NAMALWA (cell line): Measurements from ENCODE around the gene RMRP.
A peak's percentile ranks its signal among the peaks of the same experiment; 100 is the strongest.

Source experiments
- DNase-seq: peaks from one replicate; pipeline ENCODE4 v3.0.0-alpha.2; 2015; ENCODE audit warnings: low spot score

RMRP gene

DNA sequence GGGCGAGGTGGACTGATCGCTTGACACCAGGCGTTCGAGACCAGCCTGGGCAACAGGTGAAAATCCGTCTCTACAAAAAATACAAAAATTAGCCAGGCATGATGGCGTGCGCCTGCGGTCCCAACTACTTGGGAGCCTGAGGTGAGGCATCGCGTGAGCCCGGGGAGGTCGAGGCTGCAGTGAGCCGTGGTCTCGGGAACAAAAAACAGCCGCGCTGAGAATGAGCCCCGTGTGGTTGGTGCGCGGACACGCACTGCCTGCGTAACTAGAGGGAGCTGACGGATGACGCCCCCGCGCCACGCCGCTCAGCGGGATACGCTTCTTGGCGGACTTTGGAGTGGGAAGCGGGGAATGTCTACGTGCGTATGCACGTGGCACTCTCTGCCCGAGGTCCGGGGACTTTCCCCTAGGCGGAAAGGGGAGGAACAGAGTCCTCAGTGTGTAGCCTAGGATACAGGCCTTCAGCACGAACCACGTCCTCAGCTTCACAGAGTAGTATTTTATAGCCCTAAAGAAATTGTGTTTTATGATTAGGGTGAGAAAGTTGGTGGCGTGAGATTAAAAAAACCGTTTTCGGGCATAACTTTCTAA, at the start of gene RMRP:
Gene RMRP (minus strand): TSS at position 474 of the 591 bp plus-strand sequence.
- DNase-seq, result peak; percentile 97

DNA sequence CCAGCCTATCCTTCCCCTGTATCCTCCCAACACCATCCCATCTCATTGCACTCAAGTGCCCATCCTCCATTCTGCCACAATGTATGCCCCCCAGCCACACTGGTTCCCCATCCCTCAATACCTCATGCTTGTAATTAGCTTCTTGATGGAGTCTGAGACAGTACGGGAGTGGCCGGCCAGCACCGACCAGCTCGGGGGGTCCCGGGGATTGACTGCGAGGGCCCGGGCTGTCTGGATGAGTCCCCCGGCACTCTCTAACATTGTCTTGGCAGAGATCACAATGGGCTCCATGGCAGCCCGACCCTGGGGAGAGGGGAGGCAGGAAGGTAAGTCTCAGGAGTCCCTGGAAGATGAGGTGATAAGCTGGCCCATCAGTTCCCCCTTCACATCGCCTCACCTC, 49.1 kb upstream of the RMRP start:
- no peak for DNase-seq

DNA sequence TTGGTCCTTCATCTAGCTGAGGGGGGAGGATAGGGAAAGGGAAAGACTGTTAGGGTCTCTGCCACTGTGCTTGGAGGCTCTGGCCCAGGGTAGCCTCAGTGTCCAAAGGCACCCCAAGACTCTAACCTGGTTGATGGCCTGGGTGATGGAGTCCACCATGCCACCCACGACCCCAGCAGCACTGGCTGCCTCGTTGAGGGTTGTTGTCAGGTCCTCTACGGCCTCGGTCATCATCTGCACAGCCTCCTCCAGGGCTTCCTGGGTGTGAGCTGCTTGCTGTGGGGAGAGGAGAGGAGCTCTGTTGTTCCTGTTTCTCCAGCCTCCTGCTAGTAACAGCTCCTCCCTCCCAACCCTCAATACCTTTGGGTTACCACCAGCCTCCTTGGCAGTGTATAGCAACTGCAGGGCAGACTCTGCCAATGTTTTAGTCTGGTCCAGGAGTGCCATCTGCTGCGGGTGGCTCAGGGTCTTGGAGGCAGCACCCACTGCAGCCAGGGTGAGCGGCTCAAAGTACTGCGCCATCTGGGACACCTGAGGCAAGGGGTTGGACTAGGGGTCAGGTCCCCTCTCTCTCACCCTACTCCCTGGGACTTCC, 48.1 kb upstream of the RMRP start:
- no peak for DNase-seq

DNA sequence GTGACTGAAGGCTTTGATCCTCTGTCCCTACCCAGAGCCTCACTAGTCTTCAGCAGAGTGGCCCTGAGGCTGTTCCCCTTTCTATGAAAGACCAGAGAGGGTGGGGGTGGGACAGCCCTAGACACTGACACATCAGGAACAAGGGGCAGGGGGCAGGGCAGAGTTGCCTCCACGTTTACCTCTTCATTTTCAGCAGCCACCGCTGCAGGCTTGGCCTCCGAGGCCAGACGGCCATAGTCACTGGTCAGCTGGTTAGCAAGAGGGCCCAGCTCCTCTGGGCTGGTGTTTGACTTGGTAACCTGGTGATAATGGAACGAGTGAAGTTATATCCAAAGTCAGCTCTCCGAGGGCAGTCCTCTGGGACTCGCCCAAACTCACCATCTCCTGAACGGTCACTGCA, 47.6 kb upstream of the RMRP start:
- DNase-seq, result no peak

DNA sequence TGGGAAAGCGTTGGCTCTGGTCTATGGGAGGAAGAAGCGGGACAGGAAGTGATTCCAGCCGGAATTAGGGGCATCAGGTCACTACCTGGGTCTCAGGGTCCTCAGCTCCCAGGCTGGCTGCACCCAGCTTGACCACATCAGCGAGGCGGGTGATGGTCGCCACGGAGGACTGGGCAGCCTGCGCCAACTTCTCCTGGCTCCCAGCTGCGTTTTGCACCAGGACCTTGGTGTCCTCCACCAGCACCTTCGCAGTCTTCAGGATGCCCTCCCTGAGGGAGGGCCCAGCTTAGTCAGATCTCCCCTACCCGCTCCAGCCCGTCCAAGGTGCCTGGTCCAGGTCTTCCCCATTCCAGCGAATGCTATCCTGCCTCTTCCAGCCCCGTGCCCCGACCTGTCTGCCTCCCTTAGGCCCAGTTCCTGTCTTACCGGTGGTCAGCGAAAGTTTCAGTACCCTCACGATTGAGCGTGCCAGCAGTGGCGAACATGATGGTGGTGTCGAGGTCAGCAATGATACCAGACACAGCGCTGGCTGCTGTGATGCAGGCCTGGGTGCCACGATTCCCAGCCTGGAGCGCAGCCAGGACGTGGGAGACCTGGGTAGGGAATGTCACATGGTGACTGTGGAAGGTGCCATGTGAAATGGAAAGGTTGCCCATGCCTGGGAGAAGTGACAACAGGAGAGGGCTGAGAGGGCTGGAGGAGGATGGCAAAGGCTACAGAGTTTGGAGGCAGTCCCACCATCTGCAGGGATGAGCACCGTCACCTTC, 46.3 kb upstream of the RMRP start:
- DNase-seq, result no peak

DNA sequence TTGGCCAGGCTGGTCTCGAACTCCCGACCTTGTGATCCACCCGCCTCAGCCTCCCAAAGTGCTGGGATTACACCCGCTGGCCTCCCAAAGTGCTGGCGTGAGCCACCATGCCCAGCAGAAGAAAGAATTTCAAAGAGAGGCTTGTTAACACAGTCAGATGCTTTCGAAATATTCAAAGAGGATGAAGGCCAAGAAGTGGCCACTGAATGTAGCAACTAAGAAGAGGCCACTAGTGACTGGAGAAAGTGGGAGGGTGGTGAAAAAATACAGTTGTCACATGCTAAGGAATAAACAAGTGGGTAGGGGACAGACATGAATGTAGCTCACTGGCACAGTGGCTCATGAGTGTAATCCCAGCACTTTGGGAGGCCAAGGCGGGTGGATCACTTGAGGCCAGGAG, 44.9 kb upstream of the RMRP start:
- no peak for DNase-seq

DNA sequence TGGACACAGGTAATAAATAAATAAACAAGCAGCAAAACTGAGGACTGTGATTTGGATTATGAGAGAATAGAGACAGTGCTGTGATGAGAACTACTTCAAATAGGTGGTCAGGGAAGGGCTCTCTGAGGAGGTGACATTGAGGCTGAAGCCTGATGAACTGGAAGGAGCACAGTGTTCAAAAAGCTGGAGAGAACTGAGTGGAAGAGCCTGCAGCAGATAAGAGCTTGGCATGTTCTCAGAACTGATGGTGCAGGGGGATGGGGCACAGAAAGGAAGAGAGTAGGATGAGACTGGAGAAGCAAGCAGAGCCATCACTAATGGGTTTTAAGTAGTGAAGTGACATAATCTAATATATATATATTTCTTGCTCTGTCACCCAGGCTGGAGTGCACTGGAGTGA, 43.1 kb upstream of the RMRP start:
- no peak for DNase-seq

DNA sequence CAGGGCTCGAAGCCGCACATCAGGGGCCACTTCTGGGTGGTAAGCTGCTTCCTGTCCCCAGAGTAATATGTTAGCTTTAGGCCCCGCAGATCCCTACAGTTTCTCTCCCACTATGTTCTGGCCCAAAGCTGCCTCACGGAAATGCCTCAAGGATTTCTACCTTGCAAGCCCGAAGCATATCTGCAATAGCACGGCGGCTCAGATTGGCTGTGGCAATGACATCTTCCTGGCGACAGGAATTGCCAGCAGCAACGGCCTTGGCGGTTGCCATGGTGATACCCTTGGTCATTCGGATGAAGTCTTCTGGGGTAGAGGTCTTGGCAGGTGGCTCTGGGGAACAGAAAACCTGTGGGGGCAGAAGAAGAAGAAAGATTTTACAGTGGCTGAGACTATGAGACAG, 42.2 kb upstream of the RMRP start:
- no peak for DNase-seq

DNA sequence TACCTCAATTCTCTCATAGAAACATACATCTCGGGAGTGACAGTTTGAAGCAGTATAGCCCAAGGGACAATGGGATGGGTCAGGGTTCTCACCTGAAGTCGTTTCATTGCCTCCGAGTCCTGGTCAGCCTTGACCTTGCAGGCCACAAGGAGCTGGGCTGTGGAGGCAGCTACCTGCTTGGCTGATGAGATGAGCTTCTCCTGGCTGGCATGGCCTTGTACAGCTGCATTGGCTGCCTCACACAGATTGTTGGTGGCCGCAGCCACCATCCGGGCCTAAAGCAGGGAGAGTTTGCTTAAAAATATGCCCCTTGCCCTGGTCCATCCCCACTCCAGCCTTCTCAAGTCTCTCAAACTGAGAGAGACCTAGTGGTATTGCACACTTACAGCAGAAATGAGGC, 40.4 kb upstream of the RMRP start:
- DNase-seq, result no peak

DNA sequence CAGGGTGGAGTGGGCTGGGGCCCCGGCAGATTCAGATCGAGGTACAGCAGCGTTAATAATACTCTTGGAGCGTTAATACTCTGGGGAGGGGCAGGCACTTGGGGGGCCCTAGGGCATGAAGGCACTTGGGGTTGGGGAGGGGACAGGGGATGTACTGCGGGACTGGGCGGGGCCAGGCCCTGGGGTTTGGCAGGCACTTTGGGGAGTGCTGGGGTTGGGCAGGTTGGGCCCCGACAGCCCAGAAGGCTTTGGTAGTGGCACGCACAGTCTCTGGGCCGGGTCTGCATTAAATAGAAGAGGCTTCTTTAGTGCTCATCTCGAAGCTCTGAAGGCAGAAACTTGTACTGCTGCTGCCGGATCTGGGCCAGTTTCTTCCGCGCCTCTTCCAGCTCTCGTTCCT, 39.7 kb upstream of the RMRP start:
- no peak for DNase-seq

DNA sequence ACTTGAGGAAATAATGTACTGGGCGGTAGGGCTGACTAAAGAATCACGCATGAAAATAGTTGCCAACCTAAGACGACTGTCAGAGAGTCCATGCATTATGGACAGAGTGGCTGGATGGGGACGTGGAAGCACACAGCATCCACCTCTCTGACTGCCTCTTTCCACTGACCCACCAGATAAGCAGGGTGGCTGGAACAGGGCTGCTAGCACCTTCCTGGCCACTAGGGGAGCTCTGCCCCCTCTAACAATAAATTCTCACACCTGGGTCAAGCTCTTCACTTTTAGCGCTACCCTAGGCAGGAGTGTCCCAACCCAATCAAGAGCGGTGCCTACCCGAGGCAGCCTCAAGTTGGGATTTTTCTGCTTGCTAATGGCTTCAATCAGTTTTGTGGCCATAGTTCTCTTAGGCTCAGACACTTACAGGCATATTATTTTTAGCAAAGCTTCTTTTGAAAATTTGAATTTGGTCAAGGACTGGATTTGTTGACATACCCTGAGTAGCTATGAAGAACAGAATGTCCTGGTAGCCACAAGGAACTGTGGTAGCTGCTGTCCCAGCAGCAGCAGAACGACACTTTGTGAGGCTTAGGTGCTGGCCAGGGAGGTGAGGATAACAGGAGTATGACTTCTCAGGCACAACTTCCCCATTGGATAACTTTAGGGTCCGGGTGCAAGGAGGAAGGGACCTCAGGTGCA, 38.8 kb upstream of the RMRP start:
- DNase-seq, result peak; percentile 76

DNA sequence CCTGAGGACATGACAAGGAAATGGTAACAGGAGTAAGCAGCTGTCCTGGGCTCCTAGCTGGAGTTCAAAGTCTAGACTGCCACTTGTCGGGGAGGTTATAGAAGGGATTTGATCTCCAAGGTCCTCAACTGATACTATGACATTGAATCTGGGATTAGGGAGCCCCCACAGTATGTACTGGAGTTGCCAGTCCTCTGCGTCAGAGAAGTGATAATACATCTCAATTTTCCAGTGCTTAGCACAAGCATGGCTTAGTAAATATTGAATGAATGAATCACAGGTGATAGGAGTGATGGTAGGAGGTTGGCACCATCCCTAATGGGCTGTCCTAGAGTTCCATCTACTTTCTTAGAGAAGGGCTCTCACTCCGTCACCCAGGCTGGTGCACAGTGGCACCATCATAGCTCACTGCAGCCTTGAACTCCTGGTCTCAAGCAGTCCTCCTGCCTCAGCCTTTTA, 38.2 kb upstream of the RMRP start:
- DNase-seq, result no peak

DNA sequence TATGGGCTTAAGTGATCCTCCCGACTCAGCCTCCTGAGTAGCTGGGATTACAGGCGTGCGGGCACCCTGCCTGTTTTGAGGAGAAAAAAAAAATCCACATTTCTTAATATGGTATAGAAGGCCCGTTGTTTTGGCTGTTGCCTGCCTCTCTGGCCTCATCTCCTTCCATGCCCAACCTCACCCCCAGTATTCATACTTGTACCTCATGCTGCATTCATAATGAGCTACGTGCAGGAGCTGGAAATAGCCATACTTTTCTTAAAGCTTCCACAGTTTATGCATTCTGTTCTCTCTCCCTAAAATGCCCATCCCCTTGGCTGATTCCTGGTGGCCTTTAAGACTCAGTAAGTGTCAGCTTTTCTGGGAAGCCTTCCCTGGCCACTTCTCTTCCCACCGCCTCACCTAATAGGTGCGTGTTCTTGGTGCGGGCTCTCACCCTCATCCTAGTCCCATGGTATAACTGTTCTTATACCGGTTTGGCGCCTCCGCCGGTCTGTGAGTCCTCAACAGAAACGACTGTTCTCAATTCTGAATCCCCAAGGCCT, 34.0 kb upstream of the RMRP start:
- DNase-seq, result no peak

DNA sequence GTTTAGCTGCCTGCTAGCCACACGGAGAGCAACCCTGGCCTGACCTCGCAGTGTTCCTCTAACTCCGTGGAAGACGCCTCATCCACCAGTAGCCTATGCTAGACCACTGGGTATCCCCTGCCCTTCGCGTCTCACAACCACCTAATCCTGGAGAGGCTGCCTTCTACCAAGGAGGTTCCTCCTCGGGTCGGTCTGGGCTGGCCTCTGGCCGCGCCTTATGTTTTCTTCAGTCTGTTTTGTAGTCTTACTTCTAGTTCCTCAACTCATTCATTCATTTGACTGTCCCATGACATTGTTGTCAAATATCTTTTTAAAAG, 33.5 kb upstream of the RMRP start:
- DNase-seq, result no peak

DNA sequence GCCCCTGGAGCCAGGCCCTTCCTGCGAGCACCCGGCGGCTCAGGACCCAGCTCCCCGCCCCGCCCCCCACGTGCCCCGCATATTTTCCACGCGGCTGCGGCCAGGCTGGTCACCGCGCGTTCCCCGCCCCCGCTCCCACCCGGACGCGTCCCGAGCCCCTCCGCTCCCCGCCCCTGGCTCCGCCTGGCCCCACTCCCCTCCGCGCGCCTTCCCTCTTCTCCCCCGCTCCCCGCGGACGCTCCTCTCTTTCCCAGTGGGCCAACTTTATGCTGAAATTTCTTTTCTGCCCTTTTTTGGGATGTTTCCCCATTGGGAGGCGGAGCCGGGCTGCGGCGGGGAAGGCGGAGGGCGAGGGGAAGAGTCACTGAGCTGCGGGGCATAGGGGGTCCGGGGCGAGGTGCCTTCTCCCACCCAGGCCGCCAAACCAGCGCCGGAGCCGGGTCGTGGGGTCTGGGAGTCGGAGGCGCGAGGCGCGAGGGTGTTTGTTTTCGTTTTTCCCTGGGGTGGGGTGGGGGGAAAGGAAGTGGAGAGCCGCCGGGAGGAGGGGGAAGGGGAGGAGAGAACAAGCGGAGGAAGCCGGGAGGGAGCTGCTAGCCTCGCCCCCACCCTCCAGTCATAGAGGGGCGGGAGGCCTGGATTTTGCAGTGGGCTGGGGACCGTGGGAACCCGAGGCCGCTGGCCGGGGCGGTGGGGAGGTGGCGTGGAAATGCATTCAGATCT, 33.0 kb upstream of the RMRP start:
- DNase-seq, result no peak

DNA sequence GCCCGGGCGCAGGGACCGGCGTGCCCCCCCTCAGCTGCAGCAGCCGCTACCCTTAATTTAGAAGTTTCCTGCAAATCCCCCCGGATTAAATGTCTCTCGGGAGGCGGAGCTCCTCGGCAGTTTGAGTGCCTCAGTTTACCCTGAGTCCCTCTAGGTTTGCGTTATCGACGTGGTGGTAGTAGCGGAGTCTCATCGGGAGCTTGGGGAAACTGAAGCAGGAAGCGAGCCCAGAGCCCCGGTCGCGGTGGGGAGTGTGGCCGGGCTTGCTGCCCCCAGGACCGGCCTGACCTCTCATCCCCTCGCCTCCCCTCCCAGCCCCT, 32.4 kb upstream of the RMRP start:
- no peak for DNase-seq

DNA sequence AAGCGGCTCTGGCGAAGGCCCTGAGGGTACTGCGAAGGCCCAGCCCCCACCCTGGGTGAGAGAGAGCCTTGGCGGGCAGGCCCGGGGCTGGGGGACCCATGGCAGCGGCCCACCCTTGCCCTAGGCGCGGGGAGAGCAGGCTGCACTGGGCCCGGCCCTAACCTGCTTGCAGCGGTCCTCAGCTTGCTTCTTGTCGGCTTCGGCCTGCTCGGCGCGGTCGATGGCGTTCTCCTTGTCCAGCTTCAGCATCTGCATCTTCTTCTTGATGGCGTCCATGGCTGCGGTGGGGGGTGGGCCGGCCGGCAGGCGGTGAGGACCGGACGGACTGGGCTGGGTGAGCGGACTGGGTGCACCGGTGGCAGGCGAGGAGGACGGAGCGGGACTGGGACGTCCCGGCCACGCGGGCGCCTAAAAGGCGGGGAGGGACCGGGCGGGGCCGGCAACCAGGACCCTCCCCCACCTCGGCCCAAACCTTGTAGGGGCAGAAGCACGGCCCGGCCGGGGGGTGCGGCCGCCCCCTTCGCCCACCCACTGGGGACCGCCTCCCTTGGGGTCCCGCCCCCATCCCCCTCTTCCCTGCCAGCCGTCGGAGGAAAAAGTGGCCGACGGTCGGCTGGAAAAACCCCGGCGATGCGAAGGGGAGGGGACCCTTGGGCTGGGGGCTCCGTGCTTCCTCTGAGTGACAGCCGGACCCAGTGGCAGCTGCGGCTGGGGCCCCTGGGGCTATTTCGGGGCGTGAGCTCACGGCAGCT, 31.9 kb upstream of the RMRP start, which contains the start of gene TPM2:
Gene TPM2 (minus strand): TSS at position 384 of the 752 bp plus-strand sequence. CDS start 108 bp downstream, at position 276.
- peak; percentile 38 for DNase-seq

DNA sequence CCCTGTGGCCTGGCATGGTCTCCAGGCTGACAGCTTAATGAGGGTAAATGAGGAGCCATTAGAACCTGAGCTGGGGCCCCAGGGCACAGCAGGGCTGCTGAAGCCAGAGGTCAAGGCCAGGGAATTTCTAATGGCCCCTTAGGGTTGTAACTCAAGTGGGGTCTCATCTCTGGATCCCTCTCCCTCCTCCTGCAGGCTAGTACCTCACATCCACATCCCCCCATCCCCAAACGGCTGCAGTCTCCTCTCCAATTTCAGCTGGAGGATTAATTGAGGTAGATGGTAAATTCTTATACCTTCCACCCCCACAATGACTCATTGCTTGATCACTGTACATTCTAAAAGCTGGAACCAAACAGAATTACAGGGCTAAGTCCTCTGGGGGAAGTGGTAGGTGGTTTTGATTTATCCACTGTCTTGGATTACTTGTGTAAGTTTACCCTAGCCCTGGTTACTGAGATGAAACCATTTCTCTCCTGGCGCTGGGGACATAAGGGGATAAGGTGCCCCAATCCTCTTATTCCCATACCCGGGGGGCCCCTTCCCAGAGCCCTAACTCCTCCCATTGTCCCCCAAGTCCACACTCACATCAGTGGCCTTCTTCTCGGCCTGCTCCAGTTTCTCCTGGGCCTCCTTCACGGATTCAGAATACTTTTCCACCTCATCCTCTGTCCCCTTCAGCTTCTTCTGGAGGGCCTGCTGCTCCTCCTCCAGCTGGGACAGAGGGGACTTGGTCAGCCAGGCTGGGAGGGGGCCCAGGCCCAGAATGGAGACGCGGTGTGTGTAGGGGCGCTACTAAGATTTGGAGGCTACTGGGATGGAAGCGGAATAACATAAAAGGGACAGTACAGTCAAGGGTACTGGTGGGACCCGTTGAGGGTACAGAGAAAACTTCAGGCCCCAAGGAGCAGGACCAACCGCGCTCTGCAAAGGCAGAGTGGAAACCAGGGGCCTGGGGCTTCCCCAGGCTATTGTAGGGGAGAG, 31.0 kb upstream of the RMRP start:
- peak; percentile 35 for DNase-seq

DNA sequence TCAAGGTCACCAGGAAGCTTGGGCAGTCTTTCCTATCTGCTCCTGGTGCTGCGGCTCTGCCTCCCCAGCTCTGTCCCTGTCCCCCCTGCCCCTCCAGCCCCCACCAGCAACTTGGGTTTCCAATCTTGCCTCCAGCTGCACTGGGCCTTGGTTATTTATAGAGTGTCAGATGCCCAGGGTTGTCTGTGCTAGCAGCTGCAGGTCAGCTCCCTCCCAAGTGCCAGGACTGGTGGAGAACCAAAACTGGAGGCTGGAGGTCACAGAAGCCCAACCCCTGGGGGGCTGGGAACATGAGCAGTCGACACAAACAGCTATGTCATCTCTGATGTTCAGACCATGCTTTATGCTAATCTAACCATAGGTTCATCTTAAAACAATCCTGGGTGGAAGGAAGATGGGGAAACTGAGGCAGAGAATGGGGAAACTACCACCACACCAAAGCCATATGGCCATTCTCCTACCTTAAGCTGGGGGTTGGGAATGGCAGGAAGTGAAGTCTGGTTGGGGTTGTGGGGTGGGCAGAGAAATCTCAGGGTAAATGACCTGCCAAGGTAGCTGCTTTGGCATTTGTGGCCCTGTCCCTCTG, 30.2 kb upstream of the RMRP start:
- peak; percentile 33 for DNase-seq

DNA sequence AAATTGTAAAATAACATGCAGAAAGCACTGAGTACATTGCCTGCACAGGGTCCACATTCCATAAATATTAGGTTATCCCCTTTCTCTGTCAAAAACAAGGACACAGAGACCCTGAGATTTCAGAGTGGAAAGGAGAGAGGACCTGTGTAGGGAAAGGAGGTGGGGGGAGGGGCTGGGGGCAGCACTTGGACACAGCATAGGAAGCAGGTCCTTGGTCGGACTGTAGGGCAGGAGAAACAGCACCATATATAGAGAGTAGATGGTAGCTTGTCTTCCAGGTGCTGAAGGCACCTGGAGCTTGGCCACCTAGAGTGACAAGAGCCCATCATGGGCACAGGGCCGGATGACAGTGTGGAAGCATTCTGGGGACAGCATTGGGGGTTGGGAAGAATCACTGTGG, 29.5 kb upstream of the RMRP start:
- DNase-seq, result no peak
